ENCODE results near the gene MAP4K2.

The MAP4K2 gene

GRCh38 chr11:64754124-64754918 lies 48.7 kb downstream of the MAP4K2 start:
- no peak for DNase-seq (ENCODE audit: low read depth in 2 of 2)

- no peak for DNase-seq (ENCODE audit: low read depth in 2 of 2)
These were observed 49.5 kb downstream of the MAP4K2 start for GRCh38 chr11:64753380-64754123.

GRCh38 chr11:64753019-64753379 lies 50.0 kb downstream of the MAP4K2 start:
- no peak for DNase-seq (ENCODE audit: low read depth in 2 of 2)

- no peak for DNase-seq (ENCODE audit: low read depth in 2 of 2)
These were observed 50.6 kb downstream of the MAP4K2 start for GRCh38 chr11:64752175-64752970.

- DNase-seq (ENCODE audit: low read depth in 2 of 2), result no peak
These were observed 51.4 kb downstream of the MAP4K2 start for GRCh38 chr11:64751580-64751979.

- DNase-seq (ENCODE audit: low read depth in 2 of 2), result no peak
These were observed 51.9 kb downstream of the MAP4K2 start for GRCh38 chr11:64751136-64751535.

- no peak for DNase-seq (ENCODE audit: low read depth in 2 of 2)
These were observed 52.5 kb downstream of the MAP4K2 start for GRCh38 chr11:64750361-64751054.

- peak; percentile 81 to 87 for DNase-seq (ENCODE audit: low read depth in 2 of 2)
These were observed 54.9 kb downstream of the MAP4K2 start for GRCh38 chr11:64747961-64748665.

- no peak for DNase-seq (ENCODE audit: low read depth in 2 of 2)
These were observed 56.5 kb downstream of the MAP4K2 start for GRCh38 chr11:64746486-64746885.

GRCh38 chr11:64745521-64746328 lies 57.3 kb downstream of the MAP4K2 start:
- DNase-seq (ENCODE audit: low read depth in 2 of 2), result no peak

GRCh38 chr11:64745189-64745520 lies 57.9 kb downstream of the MAP4K2 start:
- DNase-seq (ENCODE audit: low read depth in 2 of 2), result no peak

GRCh38 chr11:64744544-64745188 lies 58.3 kb downstream of the MAP4K2 start:
- no peak for DNase-seq (ENCODE audit: low read depth in 2 of 2)

- no peak for DNase-seq (ENCODE audit: low read depth in 2 of 2)
These were observed 59.1 kb downstream of the MAP4K2 start, which contains the start of gene RASGRP2 for GRCh38 chr11:64743591-64744543. RASGRP2 (minus strand) TSS chr11:64744142; CDS start chr11:64742866, 1,276 bp downstream.

GRCh38 chr11:64742889-64743590 lies 60.0 kb downstream of the MAP4K2 start:
- no peak for DNase-seq (ENCODE audit: low read depth in 2 of 2)

GRCh38 chr11:64742087-64742888 lies 60.7 kb downstream of the MAP4K2 start:
- DNase-seq (ENCODE audit: low read depth in 2 of 2), result no peak

GRCh38 chr11:64741375-64742086 lies 61.5 kb downstream of the MAP4K2 start:
- DNase-seq (ENCODE audit: low read depth in 2 of 2), result no peak

All from fibroblast of skin of left quadriceps (primary cell).